ENCODE measurements around the gene CLK1.
"Not testable (repeated sequence)": the region's sequence is repeated elsewhere in the genome, so short reads cannot be mapped to it uniquely, and the experiment has no call there.

The CLK1 gene

DNA sequence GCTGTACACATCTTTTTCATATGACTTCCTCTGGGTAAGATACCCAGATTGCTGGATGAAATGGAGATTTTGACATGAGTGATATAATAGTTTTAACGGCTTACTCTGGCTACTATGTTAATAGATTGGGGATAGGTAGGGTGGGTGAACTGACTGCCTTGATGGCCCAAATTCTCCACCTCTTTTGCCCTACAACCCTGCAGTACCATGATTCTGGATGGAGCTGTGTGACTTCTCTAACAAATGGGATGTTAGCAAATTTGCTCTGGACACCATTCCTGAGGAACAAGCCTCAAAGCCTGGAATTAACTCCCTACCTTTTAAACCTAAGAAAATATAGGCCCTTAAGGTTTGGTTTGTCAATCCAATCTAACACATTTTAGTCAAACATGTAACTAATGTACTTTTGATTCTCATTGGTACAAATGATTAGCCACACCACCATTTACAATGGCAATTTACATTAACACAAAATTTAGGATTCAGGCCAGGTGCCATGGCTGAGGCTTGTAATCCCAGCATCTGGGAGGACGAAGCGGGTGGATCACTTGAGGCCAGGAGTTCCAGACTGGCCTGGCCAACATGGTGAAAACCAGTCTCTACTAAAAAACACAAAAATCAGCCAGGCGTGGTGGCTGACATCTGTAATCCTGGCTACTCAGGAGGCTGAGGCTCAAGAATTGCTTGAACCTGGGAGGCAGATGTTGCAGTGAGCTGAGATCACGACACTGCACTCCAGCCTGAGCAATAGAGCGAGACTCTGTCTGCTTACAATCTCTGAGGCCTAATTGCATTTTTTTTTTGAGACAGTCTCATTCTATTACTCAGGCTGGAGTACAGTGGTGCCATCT lies 12.8 kb downstream of the CLK1 start:
- DNase-seq, result no peak

DNA sequence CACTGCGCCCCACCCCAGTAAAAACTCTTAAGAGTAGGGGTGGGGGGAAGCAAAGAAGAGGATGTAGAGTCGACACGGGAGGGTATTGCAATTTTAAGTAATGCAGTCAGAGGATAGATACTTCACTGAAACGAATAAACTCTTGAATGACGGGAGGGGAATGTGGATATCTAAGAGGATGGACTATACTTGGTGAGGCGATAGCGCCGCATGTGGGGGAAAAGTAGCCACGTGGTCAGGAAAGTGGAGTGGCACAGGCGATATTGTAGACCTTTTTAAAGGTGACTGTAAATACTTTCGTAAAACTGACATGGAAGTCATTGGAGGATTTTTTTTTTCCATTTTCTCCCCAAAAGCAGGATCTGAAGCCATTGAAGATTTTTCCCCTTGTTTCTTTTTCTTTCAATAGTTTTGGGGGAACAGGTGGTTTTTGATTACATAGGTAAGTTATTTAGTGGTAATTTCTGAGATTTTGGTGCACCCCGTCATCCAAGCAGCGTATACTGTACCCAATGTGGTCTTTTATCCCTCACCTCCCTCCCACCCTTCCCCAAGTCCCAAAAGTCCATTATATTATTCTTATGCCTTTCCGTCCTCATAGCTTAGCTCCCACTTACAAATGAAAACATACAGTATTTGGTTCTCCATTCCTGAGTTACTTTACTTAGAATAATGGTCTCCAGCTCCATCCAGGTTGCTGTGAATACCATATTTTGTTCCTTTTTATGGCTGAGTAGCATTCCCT lies 13.8 kb downstream of the CLK1 start:
- no peak for DNase-seq

DNA sequence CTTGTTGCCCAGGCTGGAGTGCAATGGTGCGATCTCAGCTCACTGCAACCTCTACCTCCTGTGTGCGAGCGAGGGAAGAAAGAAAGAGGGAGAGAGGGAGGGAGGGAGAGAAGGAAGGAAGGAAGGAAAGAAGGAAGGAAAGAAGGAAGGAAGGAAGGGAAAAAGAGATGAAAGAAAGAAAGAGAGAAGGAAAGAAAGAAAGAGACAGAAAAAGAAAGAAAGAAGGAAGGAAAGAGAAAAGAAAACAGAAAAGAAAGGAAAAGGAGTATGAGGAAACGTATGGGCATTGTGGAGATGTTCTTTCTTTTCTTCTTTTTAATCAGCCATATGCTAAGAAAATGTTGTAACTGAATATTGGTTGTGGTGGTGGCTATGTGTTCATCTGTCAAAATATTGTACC lies 16.5 kb downstream of the CLK1 start:
- DNase-seq, result no peak

DNA sequence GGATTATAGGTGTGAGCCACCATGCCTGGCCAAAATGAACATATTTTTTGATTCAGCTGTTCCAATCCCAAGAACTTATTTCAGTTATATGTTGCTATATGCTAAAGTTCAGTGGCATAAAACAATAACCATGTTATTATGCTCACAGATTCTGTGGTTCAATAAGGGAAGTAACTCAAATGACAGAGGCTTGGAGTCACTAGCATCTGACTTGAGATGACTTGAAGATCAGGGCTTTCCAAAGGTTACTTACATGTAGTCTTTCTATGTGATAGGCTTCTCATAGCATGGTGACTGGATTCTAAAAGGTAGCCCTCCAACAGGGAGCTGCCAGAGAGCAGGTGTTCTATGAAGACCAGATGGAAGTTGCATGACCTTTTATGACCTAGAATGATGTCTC lies 17.2 kb downstream of the CLK1 start:
- no peak for DNase-seq

DNA sequence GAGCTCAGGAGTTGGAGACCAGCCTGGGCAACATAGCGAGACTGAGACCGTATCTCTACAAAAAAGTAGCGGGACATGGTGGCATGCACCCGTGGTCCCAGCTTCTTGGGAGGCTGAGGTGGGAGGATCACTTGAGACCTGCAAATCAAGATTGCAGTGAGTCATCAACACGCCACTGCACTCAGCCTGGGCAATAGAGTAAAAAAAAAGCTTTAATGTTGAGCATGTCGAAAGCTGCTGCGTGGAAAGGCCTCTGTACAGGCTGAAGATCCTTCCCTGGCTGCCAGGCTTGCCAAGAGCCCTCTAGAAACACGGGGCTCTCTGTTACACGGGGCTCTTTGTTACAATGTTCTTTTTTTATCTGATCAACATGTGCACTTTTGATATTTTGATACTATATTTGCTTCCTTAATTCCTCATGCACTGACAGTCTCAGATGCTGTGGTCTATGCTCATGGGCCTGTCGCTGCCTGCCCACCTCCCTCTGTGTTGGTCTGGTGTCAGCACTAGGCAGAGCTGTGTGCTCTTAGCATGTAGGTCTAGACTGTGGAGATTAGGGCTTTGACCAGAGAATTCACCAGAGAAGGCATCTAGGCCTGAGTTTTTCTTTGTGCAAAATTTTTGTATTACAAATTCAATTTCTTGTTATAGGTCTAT lies 18.7 kb downstream of the CLK1 start:
- DNase-seq, result no peak

DNA sequence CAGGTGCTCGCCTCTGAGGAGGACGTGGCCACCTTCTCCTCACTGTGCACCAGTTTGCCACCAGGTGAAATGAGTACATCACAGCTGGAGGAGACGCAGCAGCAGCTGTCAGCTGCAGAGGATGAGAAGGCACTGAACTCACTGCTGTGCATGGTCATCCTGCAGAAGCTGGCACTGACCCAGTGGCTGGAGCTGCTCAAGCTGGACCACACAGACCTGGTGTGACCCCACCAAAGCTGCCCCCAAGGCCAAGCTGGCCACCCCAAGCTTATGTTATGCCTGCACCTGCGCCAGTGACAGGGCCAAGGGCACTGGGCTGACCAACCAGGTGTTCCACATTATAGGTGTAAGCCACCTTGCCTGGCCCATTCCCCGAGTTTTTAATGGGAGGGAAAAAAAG lies 19.3 kb downstream of the CLK1 start:
- DNase-seq, result no peak

DNA sequence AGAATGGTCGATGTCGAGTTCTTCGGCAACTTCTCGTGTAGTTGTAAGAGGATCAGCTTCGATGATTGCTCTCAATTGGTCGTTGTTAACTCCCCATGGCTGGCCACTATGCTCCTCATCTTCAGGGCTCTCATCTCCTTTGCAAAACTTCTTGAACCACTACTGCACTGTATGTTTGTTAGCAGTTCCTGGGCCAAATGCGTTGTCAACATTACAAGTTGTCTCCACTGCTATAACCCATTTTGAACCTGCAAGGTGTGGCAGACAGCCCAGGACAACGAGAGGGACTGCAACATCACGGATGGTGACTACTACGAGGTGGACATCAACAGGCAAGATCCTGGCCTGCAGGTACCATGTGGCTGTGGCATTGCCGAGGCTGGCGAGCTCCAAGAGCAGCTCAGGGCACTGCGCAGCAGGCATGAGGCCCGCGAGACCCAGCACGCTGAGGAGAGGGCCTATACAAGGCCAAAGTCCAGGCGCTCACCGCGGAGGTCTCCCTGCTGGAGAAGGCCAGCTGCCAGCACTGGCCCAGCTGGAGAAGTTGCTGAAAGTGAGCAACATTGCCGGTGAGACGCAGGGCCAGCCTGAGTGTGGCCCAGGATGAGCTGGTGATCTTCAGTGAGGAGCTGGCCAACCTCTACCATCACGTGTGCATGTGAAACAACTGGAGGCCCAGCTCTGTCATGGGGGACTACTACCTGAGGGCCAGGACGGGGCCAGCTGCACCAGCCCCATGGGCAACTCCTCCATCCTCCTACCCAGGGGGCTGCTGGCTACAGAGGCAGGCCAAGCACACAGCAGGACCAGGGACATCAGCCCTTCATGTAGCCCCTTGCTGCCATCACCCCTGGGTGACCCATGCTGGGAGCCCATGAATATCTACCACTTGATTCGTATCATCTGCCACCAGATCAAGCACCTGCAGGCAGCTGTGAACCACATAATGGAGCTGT lies 20.2 kb downstream of the CLK1 start:
- no peak for DNase-seq

DNA sequence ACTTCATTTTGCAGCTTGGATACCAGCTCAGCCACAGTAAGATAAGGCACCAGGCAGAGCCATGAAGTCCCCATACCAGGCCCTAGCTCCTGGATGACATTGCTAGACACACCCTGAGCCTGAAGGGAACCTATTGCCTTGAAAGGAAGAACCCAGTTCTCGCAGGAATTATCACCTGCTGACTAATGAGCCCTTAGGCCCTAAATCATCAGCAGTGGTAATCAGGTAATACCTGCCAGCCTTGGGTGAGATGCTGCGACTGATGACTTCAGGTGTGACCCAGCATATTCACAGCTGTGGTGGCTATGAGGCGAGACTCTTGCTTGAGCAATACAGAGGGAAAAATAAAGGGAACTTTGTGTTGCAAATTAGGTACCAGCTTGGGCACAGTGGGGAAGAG lies 24.9 kb downstream of the CLK1 start:
- DNase-seq, result no peak

DNA sequence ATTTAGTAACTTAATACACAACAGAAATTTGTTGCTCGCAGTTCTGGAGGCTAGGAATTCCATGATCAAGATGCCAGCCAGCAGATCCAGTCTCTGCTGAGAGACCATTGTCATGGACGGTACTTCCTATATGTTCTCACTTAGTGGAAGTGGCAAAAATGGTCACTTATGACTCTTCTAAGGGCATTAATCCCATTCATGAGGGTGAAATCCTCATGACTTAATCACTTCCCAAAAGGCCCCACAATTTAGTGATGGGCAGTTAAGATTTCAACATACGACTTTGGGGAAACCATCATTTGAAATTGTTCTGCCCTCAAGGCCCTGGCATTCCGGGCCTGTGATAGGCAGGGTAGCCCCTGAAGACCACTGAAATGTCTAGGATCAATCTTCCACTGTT lies 29.8 kb downstream of the CLK1 start:
- DNase-seq, result no peak

DNA sequence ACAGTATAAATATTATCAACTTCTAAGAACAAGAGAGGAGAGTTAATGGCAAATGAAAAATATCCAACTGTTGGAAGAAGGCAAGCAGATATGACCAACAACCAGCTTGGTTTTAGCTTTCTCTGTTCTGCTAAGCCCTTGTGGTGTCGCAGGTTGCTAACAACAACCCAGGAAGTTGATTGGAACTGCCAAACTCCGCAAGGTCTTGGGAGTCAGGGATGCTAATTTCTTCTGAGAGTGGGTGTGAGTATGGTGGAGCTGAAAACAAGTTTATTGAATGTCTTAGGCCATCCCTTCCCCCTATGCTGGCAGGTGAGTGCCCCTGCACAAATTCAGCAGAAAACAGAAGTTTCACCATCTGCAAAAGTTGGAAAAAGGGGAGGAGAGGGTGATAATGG lies 35.2 kb downstream of the CLK1 start:
- DNase-seq, result no peak

DNA sequence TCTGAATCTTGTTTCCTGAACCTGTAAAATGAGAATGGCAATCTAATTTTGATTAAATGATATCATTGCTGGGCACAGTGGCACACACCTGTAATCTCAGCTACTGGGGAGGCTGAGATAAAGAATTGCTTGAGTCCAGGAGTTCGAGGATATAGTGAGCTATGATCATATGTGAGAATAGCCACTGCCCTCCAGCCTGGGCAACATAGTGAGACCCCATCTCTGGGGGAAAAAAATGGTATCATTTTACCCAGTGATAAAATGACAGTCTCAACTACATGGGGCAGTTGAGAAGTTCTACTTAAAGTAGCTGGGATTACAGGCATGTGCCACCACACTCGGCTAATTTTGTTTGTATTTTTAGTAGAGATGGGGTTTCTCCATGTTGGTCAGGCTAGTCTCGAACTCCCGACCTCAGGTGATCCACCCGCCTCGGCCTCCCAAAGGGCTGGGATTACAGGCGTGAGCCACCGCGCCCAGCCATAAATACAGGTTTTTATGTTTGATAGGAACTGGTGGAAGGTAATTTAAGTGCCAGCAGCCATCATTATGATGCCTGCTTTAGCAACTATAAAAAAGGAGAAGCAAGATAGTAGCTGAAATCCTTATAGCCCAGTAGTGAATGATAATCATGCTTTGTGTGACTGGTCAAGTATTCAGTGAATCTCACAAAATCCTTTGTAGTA lies 35.7 kb downstream of the CLK1 start:
- DNase-seq, result no peak

DNA sequence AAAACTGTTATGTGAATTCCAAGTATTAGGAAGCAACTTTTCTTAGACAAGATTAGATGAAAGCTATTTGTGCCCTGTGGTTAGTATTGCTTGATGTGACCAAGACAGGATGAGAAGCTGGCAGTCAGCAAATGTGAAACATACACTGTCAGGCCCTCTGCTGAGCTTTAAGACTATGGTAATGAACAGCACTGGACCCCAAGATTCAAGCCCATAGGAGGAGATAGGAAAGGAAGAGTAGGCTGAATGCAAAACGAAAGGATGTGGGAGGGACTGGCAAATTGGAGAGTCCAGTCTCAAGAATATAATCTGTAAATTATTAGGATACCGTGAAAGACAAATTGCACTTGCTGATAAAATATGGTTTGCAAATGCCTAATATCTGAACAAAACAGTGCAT lies 36.4 kb downstream of the CLK1 start:
- no peak for DNase-seq

DNA sequence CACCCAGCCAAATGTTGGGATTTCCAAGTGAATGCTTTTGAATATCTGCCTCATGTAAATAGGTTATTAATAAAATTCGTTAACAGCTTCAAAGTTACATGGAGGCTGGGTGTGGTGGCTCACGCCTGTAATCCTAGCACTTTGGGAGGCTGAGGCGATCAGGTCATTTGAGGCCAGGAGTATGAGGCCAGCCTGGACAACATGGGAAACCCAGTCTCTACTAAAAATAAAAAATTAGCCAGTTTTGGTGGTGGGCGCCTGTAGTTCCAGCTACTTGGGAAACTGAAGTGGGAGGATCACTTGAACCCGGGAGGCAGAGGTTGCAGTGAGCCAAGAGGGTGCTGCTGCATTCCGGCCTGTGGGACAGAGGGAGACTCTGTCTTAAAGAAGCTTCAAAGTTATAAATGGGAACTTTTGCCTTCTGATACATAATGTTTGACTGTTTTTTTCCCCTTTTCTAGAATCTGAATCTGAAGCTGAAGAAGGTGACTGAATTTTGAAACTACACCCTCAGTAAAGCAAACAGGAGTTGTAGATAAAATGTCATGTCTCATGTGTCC lies 42.7 kb downstream of the CLK1 start:
- no peak for DNase-seq

DNA sequence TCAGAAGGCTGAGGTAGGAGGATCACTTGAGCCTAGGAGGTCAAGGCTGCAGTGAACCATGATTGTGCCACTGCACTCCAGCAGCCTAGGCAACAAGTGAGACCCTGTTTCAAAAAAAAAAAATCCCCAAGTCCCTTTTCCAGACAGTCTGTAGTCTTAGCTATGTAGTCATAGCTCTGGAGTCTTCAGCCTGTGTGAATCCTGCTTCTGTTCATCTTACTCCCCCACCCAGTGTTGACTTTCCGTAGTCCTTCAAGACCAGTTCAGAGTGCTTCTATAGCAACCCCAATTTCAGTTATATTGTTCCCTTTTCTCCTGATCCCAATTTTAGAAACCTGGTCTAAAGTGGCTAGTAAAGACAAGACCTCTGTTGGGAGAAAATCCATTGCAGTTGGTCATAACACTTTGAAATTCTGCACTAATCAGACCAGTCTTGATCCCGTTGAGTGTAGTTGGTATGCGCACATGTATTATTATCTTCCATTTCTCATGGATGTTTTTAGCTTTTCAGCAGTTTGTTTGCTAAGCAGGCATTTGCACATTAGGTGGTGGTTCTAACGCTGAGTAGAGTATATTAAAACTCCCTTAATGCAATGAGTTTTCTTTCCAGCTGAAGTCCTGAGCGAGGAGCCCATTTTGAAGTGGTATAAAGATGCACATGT lies 43.8 kb downstream of the CLK1 start:
- no peak for DNase-seq

DNA sequence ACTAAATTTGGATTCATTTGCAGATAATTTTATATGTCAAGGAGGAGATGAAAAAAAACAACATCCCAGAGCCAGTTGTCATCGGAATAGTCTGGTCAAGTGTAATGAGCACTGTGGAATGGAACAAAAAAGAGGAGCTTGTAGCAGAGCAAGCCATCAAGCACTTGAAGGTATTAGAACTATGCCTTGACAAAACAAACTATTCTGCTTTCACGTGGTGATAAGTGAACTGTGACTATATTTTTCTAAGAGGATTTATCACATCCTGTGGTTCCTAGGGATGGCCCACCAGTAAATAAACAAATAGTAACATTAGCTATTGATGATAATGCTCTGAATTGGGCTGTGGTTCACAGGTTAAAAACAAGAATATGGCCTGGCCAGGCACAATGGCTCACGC lies 45.7 kb downstream of the CLK1 start:
- DNase-seq, result not testable (repeated sequence)

DNA sequence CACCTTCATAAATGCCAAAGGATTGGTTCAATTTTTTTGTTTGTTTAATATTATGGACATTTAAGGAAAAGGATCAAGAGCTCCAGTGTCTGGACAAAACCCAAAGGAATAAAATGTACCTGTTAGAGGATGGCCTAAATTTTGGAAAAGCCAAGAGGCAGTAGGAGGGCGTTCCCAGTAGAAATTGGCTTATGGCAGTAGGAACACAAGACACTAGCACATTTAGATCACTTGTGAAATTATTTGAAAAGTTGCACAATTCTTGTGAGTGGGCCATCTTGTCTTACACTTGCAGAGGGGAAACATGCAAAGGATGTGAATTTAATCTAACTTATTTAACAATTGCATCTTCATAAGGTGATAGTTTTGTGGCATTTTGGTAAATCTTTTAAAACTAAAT lies 49.5 kb downstream of the CLK1 start:
- DNase-seq, result no peak

DNA sequence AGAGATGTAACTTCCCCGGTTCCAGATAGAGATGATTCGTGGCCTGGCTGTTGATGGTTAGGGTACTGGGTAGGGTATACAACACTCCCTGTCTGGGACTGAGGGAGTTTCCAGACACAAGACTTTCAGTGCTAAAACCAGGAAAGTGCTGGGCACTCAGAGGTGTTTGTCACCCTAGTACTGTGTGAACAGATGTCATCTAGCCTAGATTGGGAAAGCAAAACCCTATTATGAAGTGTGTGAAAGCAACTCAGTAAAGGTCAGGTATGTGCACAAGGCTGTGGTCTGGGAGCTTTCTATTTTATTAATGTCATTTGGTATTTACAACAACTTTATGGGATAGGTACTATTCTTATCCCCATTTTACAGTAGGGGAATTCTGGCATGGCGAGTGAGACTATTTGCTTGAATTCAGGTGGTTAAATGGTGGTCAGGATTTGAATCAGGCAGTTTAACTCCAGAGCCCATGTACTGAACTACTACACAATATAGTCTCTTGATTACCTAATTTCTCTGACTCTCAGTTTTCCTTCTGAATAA lies 50.1 kb downstream of the CLK1 start:
- DNase-seq, result no peak

DNA sequence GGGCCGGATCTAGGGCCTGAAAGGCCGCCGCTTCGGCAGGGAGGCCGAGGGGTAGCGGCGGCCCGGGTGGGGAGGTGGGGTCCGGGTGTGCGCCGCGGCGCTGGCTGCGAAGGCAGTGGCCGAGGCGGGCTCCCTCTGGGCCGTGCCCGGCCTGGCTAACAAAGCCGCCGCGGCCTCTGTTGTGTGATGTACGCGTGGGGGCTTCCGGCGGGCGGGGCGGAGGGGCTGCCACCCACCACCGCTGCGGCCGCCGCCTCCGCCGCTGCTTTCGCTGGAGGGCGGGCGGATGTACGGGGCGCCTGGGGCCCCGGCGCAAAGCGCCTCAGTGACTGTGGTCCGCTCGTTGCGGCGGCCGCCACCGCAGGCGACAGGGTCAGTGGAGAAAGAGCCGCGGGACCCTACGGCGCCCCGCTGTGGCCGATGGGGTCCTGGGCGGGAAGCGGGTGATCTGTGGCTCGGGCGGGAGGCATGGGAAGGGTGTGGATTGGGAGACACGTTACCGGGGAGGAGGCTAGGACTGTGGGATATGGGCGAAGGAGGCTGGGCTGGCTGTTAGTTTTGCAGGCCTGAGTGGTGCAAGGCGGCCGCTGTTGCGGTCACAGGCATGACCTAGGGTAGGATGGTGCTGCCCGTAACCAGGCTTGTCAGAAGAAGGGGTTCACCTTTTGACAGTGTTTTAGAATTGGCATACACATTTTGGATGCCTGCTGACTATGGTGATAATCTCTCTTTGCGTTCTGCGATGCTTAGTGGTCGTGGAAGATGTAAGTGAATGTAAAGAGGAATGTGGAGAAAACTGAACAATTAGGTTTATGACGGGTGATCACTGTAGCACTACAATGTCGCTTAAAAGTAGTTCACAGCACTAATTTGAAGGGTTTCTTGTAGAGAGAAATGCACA lies 52.1 kb downstream of the CLK1 start:
- DNase-seq, result peak; percentile 60

DNA sequence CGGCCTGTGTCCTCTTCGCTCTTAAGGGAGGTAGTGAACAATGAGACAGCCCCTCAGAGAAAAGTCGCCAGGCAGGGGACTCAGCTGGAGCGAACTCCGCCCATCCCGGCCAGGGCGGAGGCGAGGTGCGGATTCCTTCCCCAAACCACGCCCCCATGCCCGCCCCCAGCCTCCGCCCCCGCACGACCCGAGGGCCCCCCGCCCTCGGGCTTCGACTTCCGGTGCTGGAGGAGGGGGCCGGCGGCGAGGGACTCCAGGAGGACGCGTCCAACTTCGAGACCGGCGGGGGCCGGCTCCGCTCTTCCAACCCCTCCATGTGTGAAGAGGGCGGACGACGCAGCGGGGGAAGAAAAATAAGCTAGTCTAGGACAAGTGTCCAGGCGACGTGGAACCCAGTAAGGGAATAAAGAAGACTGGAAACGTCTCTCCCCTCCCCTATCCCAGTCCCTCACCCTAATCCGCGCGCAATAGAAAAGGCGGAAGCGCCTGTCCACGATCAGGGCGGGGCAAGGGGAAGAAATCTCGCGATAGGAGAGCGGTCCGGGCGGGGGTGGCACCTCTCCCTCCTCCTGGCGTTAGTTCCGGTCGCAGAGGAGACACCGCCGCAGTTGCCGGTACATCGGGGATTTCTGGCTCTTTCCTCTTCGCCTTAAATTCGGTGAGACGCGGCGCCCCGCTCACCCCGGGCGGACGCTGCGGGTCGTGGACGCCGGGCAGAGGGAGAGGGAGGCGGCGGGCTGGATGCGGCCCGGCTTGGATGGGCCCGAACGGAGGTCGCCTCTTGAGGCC lies 52.9 kb downstream of the CLK1 start, which contains the start of gene BZW1:
Gene BZW1, plus strand, starts transcription at position 578 of the 789 bp plus-strand sequence. CDS start 1,308 bp downstream, outside the sequence.
- peak; percentile 97 for DNase-seq
